ENCODE measurements around the gene TIMM17A. TPM values are rescaled to one million over a fixed set of nuclear protein-coding genes. Genes with fewer than 3 reads are reported as not detected.

TIMM17A gene
- polyA plus RNA-seq, 3 donors, result 27.4 to 50.3 (median 45.4) TPM

GRCh38 chr1:201925301-201925567 lies 30.1 kb upstream of the TIMM17A start:
- H3K4me2 ChIP-seq (replicated peaks; ENCODE audit: extremely low read depth, low read length, poor library complexity, severe bottlenecking), result no peak overlapping the region
- H3K4me3 ChIP-seq (replicated peaks in 1 of 3; ENCODE audit: low read depth in 2 of 3, low read length in 3 of 3), result no peak overlapping the region
- H3K9me3 ChIP-seq (replicated peaks in 1 of 2; ENCODE audit: control insufficient read depth in 1 of 2, insufficient read depth in 1 of 2, low read length in 2 of 2), result no peaks in the 10 kb centered on the region
- Mint-ChIP-seq H3K27ac (no peak overlapping the region), H3K4me3 (no peak overlapping the region), H3K4me1 (no peaks in the 10 kb centered on the region), H3K9me3 (peaks cover 3 to 30% (median 15%) of the 10 kb centered on the region in 7 donors), H3K27me3 (ENCODE audit: low read depth in 3 of 3) (peaks cover 5 to 11% (median 9%) of the 10 kb centered on the region in 3 donors), H3K36me3 (no peaks in the 10 kb centered on the region)
- WGBS (ENCODE audit: insufficient coverage), result no CpG with 5 or more reads among the region's 2 CpGs
- no peaks in the 10 kb centered on the region for H3K27me3 ChIP-seq (ENCODE audit: control insufficient read depth in 2 of 2, insufficient read depth in 2 of 2, low read length in 2 of 2)
- TF ChIP-seq, protein P1, sequence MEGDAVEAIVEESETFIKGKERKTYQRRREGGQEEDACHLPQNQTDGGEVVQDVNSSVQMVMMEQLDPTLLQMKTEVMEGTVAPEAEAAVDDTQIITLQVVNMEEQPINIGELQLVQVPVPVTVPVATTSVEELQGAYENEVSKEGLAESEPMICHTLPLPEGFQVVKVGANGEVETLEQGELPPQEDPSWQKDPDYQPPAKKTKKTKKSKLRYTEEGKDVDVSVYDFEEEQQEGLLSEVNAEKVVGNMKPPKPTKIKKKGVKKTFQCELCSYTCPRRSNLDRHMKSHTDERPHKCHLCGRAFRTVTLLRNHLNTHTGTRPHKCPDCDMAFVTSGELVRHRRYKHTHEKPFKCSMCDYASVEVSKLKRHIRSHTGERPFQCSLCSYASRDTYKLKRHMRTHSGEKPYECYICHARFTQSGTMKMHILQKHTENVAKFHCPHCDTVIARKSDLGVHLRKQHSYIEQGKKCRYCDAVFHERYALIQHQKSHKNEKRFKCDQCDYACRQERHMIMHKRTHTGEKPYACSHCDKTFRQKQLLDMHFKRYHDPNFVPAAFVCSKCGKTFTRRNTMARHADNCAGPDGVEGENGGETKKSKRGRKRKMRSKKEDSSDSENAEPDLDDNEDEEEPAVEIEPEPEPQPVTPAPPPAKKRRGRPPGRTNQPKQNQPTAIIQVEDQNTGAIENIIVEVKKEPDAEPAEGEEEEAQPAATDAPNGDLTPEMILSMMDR (IDR thresholded peaks at IDR 0.05), result no peak
- H3K9ac ChIP-seq (ENCODE audit: insufficient read depth, low read length, poor library complexity, severe bottlenecking), result no peak overlapping the region
- no peaks in the 10 kb centered on the region for H3K79me2 ChIP-seq (ENCODE audit: insufficient read depth, low read length)
- H3K27ac ChIP-seq (ENCODE audit: low read depth in 1 of 2, low read length in 2 of 2), result no peak overlapping the region
- intact Hi-C loops (cut with micrococcal nuclease), result no loop called here
- DNase-seq, result no peak
- H3K36me3 ChIP-seq (replicated peaks in 1 of 2; ENCODE audit: control insufficient read depth in 1 of 2, insufficient read depth in 2 of 2, low read length in 2 of 2), result no peaks in the 10 kb centered on the region
- no peaks in the 10 kb centered on the region for H4K20me1 ChIP-seq (ENCODE audit: insufficient read depth, low read length)
- H2AFZ ChIP-seq (ENCODE audit: insufficient read depth, low read depth, low read length, poor library complexity, severe bottlenecking), result no peak overlapping the region
- H3K4me1 ChIP-seq (ENCODE audit: control insufficient read depth in 1 of 2, insufficient read depth in 2 of 2, low read length in 2 of 2), result no peaks in the 10 kb centered on the region

DNA sequence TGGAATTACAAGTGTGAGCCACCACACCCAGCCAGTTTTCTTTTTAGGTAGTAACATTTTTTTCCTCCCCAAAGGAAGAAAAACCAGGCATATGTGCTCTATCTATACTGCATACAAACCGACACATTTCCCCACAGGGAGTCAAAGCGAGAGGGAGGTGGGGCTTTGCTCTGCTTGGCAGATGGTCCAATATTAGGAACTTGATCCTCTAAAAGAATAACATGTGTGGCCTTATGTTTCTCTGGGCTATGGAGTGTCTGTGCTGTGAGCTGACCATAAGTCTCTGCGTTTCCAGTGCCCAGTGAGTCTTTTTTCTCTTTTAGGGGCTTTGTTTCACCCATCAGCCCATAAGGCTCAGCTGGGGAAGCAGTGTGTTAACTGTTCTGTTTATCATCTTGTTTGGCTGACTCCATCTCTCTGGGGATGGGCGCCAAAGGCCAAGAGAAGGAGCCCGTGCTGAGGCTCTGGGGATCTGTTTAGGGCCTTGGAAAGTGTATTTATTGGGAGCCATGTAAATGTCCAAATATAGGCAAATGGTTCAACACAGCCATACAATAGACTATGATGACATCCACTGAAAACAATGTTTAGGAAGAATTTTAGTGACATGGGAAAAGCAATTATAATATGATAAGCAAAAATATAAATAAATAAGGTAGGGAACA lies 29.2 kb upstream of the TIMM17A start:
- H3K4me1 Mint-ChIP-seq, result no peaks in the 10 kb centered on the region
- H3K27me3 Mint-ChIP-seq (ENCODE audit: low read depth in 3 of 3), result peaks cover 5 to 11% (median 9%) of the 10 kb centered on the region in 3 donors
- no peak for DNase-seq
- H3K27ac ChIP-seq (ENCODE audit: low read depth in 1 of 2, low read length in 2 of 2), result no peak overlapping the region
- TF ChIP-seq, protein P1 (IDR thresholded peaks at IDR 0.05), result no peak
- H2AFZ ChIP-seq (ENCODE audit: insufficient read depth, low read depth, low read length, poor library complexity, severe bottlenecking), result no peak overlapping the region
- no peak overlapping the region for H3K4me3 Mint-ChIP-seq
- H3K4me2 ChIP-seq (replicated peaks; ENCODE audit: extremely low read depth, low read length, poor library complexity, severe bottlenecking), result no peak overlapping the region
- H3K36me3 ChIP-seq (replicated peaks in 1 of 2; ENCODE audit: control insufficient read depth in 1 of 2, insufficient read depth in 2 of 2, low read length in 2 of 2), result no peaks in the 10 kb centered on the region
- H3K9me3 ChIP-seq (replicated peaks in 1 of 2; ENCODE audit: control insufficient read depth in 1 of 2, insufficient read depth in 1 of 2, low read length in 2 of 2), result no peaks in the 10 kb centered on the region
- H3K4me1 ChIP-seq (ENCODE audit: control insufficient read depth in 1 of 2, insufficient read depth in 2 of 2, low read length in 2 of 2), result no peaks in the 10 kb centered on the region
- whole genome bisulfite sequencing (ENCODE audit: insufficient coverage), result no CpG with 5 or more reads among the region's 5 CpGs
- peaks cover 3 to 26% (median 12%) of the 10 kb centered on the region in 7 donors for H3K9me3 Mint-ChIP-seq
- peak overlapping the region in 2 of 7 donors; percentile 4 to 5 for H3K27ac Mint-ChIP-seq
- intact Hi-C loops (cut with micrococcal nuclease), result no loop called here
- no peaks in the 10 kb centered on the region for H3K79me2 ChIP-seq (ENCODE audit: insufficient read depth, low read length)
- no peak overlapping the region for H3K4me3 ChIP-seq (replicated peaks in 1 of 3; ENCODE audit: low read depth in 2 of 3, low read length in 3 of 3)
- H3K36me3 Mint-ChIP-seq, result no peaks in the 10 kb centered on the region
- no peak overlapping the region for H3K9ac ChIP-seq (ENCODE audit: insufficient read depth, low read length, poor library complexity, severe bottlenecking)
- H4K20me1 ChIP-seq (ENCODE audit: insufficient read depth, low read length), result no peaks in the 10 kb centered on the region
- peaks cover 0 to 4% of the 10 kb centered on the region in 2 donors for H3K27me3 ChIP-seq (ENCODE audit: control insufficient read depth in 2 of 2, insufficient read depth in 2 of 2, low read length in 2 of 2)

Data from CD14-positive monocyte (primary cell).